Measurements from ENCODE around the gene NRROS. TPM values are rescaled to one million over a fixed set of nuclear protein-coding genes. Genes with fewer than 3 reads are reported as not detected.

The NRROS gene
- total RNA-seq, 1 donor from 2014 or later = 2.4 TPM

GRCh38 chr3:196706327-196706726 is 66.8 kb downstream of the NRROS start:
- intact Hi-C loops (cut with DNase I) = no loop called here
- no peak for ATAC-seq (ENCODE audit: poor library complexity)

DNA sequence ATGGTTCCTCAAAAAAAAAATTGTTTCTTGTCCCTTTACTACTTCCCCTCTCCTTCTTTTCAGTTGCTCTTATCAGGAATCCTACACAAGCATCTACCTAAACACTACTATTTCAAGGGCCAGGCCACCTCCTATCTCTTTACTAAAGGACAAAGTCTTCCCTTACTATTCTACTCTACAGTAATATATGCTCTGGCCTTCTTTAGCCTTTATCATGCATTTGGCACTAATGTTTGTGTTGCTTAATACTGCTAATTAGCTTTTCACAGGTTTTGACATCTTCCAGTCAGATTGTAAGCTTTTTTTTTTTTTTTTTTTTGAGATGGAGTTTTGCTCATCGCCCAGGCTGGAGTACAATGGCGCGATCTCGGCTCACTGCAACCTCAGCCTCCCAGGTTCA is 67.2 kb downstream of the NRROS start:
- ATAC-seq (ENCODE audit: poor library complexity) = no peak
- no peak for DNase-seq
- intact Hi-C loops (cut with DNase I) = no loop called here

More at GRCh38 chr3:196706327-196706726, 66.8 kb downstream of the NRROS start:
- no peak for DNase-seq

DNA sequence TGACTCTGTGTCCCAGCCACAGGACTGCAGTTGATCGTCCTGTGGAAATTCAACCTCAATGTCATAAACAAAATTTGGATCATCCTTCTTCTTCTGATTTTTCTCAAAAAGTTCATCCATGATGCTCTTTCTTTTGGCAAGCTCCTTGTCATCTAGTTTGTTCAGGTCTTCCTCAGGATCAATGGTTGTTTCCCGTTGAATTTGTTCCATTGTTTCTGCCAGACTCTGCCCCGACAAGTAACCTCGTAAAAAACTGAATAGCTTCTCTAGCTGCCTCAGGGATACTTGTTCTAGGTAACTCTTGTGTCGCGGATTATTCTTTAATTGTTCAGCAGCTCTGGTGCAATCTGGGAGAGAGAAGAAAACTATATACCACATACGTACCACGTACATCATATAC is 68.1 kb downstream of the NRROS start:
- no peak for DNase-seq
- ATAC-seq (ENCODE audit: poor library complexity) = no peak
- intact Hi-C loops (cut with DNase I) = no loop called here

GRCh38 chr3:196708467-196708866 is 69.0 kb downstream of the NRROS start:
- intact Hi-C loops (cut with DNase I) = no loop called here
- no peak for DNase-seq
- ATAC-seq (ENCODE audit: poor library complexity) = no peak

Other genes with a start within 250 kb of the NRROS start
- gene UBXN7, start 207.3 kb upstream of the NRROS start, total RNA-seq = 33.3 TPM
- 21.3 TPM for gene RNF168, start 135.9 kb upstream of the NRROS start, total RNA-seq
- gene SMCO1, start 124.3 kb upstream of the NRROS start, total RNA-seq = 89.9 TPM
- gene WDR53, start 71.1 kb upstream of the NRROS start, total RNA-seq = 7.9 TPM
- 7.9 TPM for gene FBXO45, start 71.0 kb upstream of the NRROS start, total RNA-seq
- 0.91 TPM for gene CEP19, start 72.6 kb downstream of the NRROS start, total RNA-seq
- 13.9 TPM for gene PIGX, start 72.7 kb downstream of the NRROS start, total RNA-seq
- 40.6 TPM for gene PAK2, start 100.2 kb downstream of the NRROS start, total RNA-seq
- 18.0 TPM for gene SENP5, start 228.2 kb downstream of the NRROS start, total RNA-seq